GM12891 (cell line): Measurements from ENCODE around the gene CPAMD8.

Source experiments
- PAX5 ChIP-seq: IDR thresholded peaks from 2 replicates; pipeline ENCODE4 v1.6.1; 2011; ENCODE audit warnings: low read length, moderate library complexity, mild to moderate bottlenecking; ENCODE audit not compliant: insufficient read depth, severe bottlenecking
- POLR2A ChIP-seq: IDR thresholded peaks from 2 replicates; pipeline ENCODE4 v1.6.1; 2011; ENCODE audit warnings: low read depth, low read length, control low read depth
- POLR2AphosphoS5 ChIP-seq: IDR thresholded peaks from 2 replicates; pipeline ENCODE4 v1.6.1; 2011; ENCODE audit warnings: low read depth, low read length, control low read depth
- SPI1 ChIP-seq: IDR thresholded peaks from 2 replicates; pipeline ENCODE4 v1.6.1; 2011; ENCODE audit warnings: low read depth, low read length, control low read depth
- TAF1 ChIP-seq: IDR thresholded peaks from 2 replicates; pipeline ENCODE4 v1.6.1; 2011; ENCODE audit warnings: low read depth, low read length, control low read depth

DNA sequence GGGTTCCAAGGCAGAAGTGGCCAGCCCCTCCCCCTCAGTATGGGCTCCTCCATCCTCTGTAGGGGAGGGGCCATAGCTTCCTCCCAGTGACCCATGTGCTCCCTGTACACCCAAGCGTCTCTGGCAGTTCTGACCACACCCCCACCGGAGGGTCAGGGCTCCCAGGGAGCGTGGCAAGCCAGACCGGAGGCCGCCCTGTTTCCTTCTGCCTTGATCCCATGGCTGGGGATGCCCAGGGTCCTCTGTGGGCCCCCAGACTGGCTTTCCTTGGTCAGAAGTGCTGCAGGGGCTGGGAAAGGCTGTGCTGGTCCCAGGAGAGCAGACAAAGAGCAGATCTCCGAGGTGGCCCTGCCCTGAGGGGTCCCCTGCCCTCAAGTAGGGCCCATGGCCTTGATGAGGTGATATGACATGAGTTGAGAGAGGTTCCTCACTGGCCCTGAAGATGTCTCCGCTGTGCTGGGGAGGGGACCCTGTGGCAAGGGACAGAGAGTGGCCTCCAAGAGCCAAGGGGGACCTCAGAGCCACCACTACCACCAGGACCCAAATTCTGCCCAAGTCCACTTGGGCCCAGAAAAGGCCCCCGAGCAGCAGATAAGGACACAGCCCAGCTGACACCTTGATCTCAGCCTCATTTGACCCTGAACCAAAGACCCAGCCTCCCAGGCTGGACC lies 145.6 kb downstream of the CPAMD8 start:
- TF ChIP-seq POLR2A: no peak
- TF ChIP-seq TAF1: no peak
- no peak for TF ChIP-seq POLR2AphosphoS5
- no peak for TF ChIP-seq PAX5
- TF ChIP-seq SPI1: no peak
